GM10847 (cell line): Measurements from ENCODE around the gene TMPRSS3.

ENCODE experiments used
- POLR2A ChIP-seq: IDR thresholded peaks from 2 replicates; pipeline ENCODE4 v1.6.1; 2011; ENCODE audit not compliant: insufficient read length; ENCODE audit errors: extremely low read depth

The TMPRSS3 gene

GRCh38 chr21:42375966-42376337, 19.9 kb downstream of the TMPRSS3 start:
- TF ChIP-seq POLR2A = no peak

GRCh38 chr21:42375506-42375905, 20.3 kb downstream of the TMPRSS3 start:
- no peak for TF ChIP-seq POLR2A

GRCh38 chr21:42374864-42375499, 20.9 kb downstream of the TMPRSS3 start:
- no peak for TF ChIP-seq POLR2A

GRCh38 chr21:42374457-42374856, 21.4 kb downstream of the TMPRSS3 start:
- TF ChIP-seq POLR2A = no peak

GRCh38 chr21:42373908-42374455, 21.9 kb downstream of the TMPRSS3 start:
- no peak for TF ChIP-seq POLR2A

GRCh38 chr21:42373196-42373907, 22.5 kb downstream of the TMPRSS3 start:
- no peak for TF ChIP-seq POLR2A

GRCh38 chr21:42370894-42371654, 24.8 kb downstream of the TMPRSS3 start:
- no peak for TF ChIP-seq POLR2A

GRCh38 chr21:42369821-42370220, 26.0 kb downstream of the TMPRSS3 start:
- no peak for TF ChIP-seq POLR2A

- no peak for TF ChIP-seq POLR2A
Measured at GRCh38 chr21:42367367-42368165, 28.3 kb downstream of the TMPRSS3 start.

GRCh38 chr21:42366292-42367010, 29.4 kb downstream of the TMPRSS3 start, which contains the start of gene TFF1:
Gene TFF1 (minus strand): TSS chr21:42366535. CDS start chr21:42366495, 40 bp downstream.
- no peak for TF ChIP-seq POLR2A

GRCh38 chr21:42365770-42366169, 30.1 kb downstream of the TMPRSS3 start:
- no peak for TF ChIP-seq POLR2A

GRCh38 chr21:42364304-42364865, 31.5 kb downstream of the TMPRSS3 start:
- TF ChIP-seq POLR2A = no peak

GRCh38 chr21:42363312-42363711, 32.5 kb downstream of the TMPRSS3 start:
- TF ChIP-seq POLR2A = no peak

GRCh38 chr21:42362700-42363099, 33.2 kb downstream of the TMPRSS3 start:
- no peak for TF ChIP-seq POLR2A
